MM.1S (cell line): ENCODE measurements around the gene TULP4.
"Not testable (repeated sequence)": the region's sequence is repeated elsewhere in the genome, so short reads cannot be mapped to it uniquely, and the experiment has no call there.

Experiments
- DNase-seq: peaks from one replicate; pipeline ENCODE4 v3.0.0-alpha.2; 2015
- H2AFZ ChIP-seq: fragments of 300-600 bp; sonication (generic); 2 replicates; pipeline ENCODE4 v1.6.0; 2016; ENCODE audit warnings: antibody characterized with exemption, low read length
- H3F3A ChIP-seq: fragments of 300-600 bp; sonication (generic); 2 replicates; pipeline ENCODE4 v1.6.1; 2016; ENCODE audit warnings: mild to moderate bottlenecking, antibody characterized with exemption, low read length, moderate library complexity, mixed read lengths; ENCODE audit not compliant: insufficient read depth
- H3K27ac ChIP-seq: fragments of 300-600 bp; sonication (generic); 2 replicates; pipeline ENCODE4 v1.5.1; 2016; ENCODE audit warnings: mild to moderate bottlenecking, low read length
- H3K27me3 ChIP-seq: fragments of 300-600 bp; sonication (generic); replicated peaks from 2 replicates; pipeline ENCODE4 v1.6.0; 2016; ENCODE audit warnings: low read length; ENCODE audit not compliant: insufficient read depth
- H3K36me3 ChIP-seq: fragments of 300-600 bp; sonication (generic); replicated peaks from 2 replicates; pipeline ENCODE4 v1.6.1; 2016; ENCODE audit warnings: mild to moderate bottlenecking, low read length, mixed read lengths; ENCODE audit not compliant: insufficient read depth
- H3K4me1 ChIP-seq: fragments of 300-600 bp; sonication (generic); 2 replicates; pipeline ENCODE4 v1.6.1; 2016; ENCODE audit warnings: low read length, mixed read lengths
- H3K4me2 ChIP-seq: fragments of 300-600 bp; sonication (generic); 2 replicates; pipeline ENCODE4 v1.6.0; 2016; ENCODE audit warnings: low read depth, low read length
- H3K4me3 ChIP-seq: fragments of 300-600 bp; sonication (generic); 2 replicates; pipeline ENCODE4 v1.5.1; 2016; ENCODE audit warnings: low read length, mixed read lengths
- H3K79me2 ChIP-seq: fragments of 300-600 bp; sonication (generic); 2 replicates; pipeline ENCODE4 v1.6.1; 2016; ENCODE audit warnings: mixed run types, low read length, mixed read lengths
- H3K9ac ChIP-seq: fragments of 300-600 bp; sonication (generic); 2 replicates; pipeline ENCODE4 v1.6.1; 2016; ENCODE audit warnings: low read length, mixed read lengths
- H3K9me2 ChIP-seq: fragments of 300-600 bp; sonication (generic); replicated peaks from 2 replicates; pipeline ENCODE4 v1.6.1; 2016; ENCODE audit warnings: mild to moderate bottlenecking, low read length, mixed read lengths; ENCODE audit not compliant: insufficient read depth
- H3K9me3 ChIP-seq: fragments of 300-600 bp; sonication (generic); replicated peaks from 2 replicates; pipeline ENCODE4 v1.6.1; 2016; ENCODE audit warnings: mild to moderate bottlenecking, low read length, mixed read lengths; ENCODE audit not compliant: insufficient read depth
- H4K20me1 ChIP-seq: fragments of 300-600 bp; sonication (generic); 2 replicates; pipeline ENCODE4 v1.6.1; 2016; ENCODE audit warnings: mild to moderate bottlenecking, low read length, moderate library complexity, mixed read lengths; ENCODE audit not compliant: insufficient read depth
- EZH2 ChIP-seq: fragments of 300-600 bp; sonication (generic); optimal IDR thresholded peaks from 2 replicates; pipeline ENCODE3; 2017; ENCODE audit warnings: low read depth, mild to moderate bottlenecking, antibody characterized with exemption, low read length, mixed read lengths
- EZH2phosphoT487 ChIP-seq: fragments of 300-600 bp; sonication (generic); IDR thresholded peaks from 2 replicates; pipeline ENCODE4 v1.6.1; 2018; ENCODE audit warnings: antibody characterized with exemption, low read length
- TF ChIP-seq, protein P1 (sequence below): fragments of 300-600 bp; sonication (generic); IDR thresholded peaks from 2 replicates; pipeline ENCODE4 v1.5.1; 2016; ENCODE audit warnings: antibody characterized with exemption, low read length, mixed read lengths

Gene TULP4

GRCh38 chr6:158519761-158520160, 207.5 kb downstream of the TULP4 start:
- no peaks in the 10 kb centered on the region for H3K4me1 ChIP-seq
- H4K20me1 ChIP-seq: no peaks in the 10 kb centered on the region
- no peak overlapping the region for H3K4me3 ChIP-seq
- H3K9me2 ChIP-seq: no peaks in the 10 kb centered on the region
- H3K36me3 ChIP-seq: no peaks in the 10 kb centered on the region
- DNase-seq: no peak
- no peaks in the 10 kb centered on the region for H3K27me3 ChIP-seq
- no peaks in the 10 kb centered on the region for H3K79me2 ChIP-seq
- H3K9ac ChIP-seq: no peak overlapping the region
- no peak overlapping the region for H3K4me2 ChIP-seq
- no peak overlapping the region for H3K27ac ChIP-seq
- no peak overlapping the region for H2AFZ ChIP-seq
- TF ChIP-seq, protein P1, sequence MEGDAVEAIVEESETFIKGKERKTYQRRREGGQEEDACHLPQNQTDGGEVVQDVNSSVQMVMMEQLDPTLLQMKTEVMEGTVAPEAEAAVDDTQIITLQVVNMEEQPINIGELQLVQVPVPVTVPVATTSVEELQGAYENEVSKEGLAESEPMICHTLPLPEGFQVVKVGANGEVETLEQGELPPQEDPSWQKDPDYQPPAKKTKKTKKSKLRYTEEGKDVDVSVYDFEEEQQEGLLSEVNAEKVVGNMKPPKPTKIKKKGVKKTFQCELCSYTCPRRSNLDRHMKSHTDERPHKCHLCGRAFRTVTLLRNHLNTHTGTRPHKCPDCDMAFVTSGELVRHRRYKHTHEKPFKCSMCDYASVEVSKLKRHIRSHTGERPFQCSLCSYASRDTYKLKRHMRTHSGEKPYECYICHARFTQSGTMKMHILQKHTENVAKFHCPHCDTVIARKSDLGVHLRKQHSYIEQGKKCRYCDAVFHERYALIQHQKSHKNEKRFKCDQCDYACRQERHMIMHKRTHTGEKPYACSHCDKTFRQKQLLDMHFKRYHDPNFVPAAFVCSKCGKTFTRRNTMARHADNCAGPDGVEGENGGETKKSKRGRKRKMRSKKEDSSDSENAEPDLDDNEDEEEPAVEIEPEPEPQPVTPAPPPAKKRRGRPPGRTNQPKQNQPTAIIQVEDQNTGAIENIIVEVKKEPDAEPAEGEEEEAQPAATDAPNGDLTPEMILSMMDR: no peak
- TF ChIP-seq EZH2 (no peak), EZH2phosphoT487 (no peak)
- no peaks in the 10 kb centered on the region for H3F3A ChIP-seq
- no peaks in the 10 kb centered on the region for H3K9me3 ChIP-seq

- H3K9me3 ChIP-seq, H3K79me2 ChIP-seq, H3K27ac ChIP-seq, H2AFZ ChIP-seq, H3K4me2 ChIP-seq, H3K27me3 ChIP-seq, H3F3A ChIP-seq, H3K4me1 ChIP-seq, H3K9me2 ChIP-seq, H4K20me1 ChIP-seq, H3K4me3 ChIP-seq, DNase-seq, H3K36me3 ChIP-seq, H3K9ac ChIP-seq: not testable (repeated sequence)
These were observed 208.7 kb downstream of the TULP4 start for GRCh38 chr6:158520975-158521374.

GRCh38 chr6:158521759-158522158, 209.5 kb downstream of the TULP4 start:
- H3K9ac ChIP-seq: no peak overlapping the region
- no peak overlapping the region for H3K27ac ChIP-seq
- DNase-seq: no peak
- H3K9me3 ChIP-seq: no peaks in the 10 kb centered on the region
- H3K9me2 ChIP-seq: no peaks in the 10 kb centered on the region
- H2AFZ ChIP-seq: no peak overlapping the region
- no peak overlapping the region for H3K4me3 ChIP-seq
- no peak overlapping the region for H3K4me2 ChIP-seq
- no peaks in the 10 kb centered on the region for H3K27me3 ChIP-seq
- TF ChIP-seq EZH2 (no peak), EZH2phosphoT487 (no peak)
- TF ChIP-seq, protein P1: no peak
- no peaks in the 10 kb centered on the region for H4K20me1 ChIP-seq
- H3K36me3 ChIP-seq: no peaks in the 10 kb centered on the region
- H3K79me2 ChIP-seq: no peaks in the 10 kb centered on the region
- H3F3A ChIP-seq: no peaks in the 10 kb centered on the region
- no peaks in the 10 kb centered on the region for H3K4me1 ChIP-seq

DNA sequence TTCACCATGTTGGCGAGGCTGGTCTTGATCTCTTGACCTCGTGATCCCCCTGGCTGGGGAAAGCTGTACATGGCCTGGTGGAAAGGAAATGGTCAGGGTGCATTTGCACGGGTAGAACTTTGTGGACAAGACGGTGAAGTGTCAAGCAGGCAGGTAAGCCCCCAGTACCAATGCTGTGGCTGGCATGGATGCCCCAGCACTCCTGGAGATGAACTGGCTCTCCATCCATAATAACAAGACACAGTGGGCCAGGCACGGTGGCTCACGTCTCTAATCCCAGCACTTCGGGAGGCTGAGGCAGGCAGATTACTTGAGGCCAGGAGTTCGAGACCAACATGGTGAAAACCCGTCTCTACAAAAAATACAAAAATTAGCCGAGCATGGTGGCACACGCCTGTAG, 210.4 kb downstream of the TULP4 start:
- TF ChIP-seq EZH2phosphoT487 (no peak), EZH2 (no peak)
- H3K79me2 ChIP-seq: no peaks in the 10 kb centered on the region
- no peaks in the 10 kb centered on the region for H3K4me1 ChIP-seq
- H3F3A ChIP-seq: no peaks in the 10 kb centered on the region
- H3K4me3 ChIP-seq: no peak overlapping the region
- no peaks in the 10 kb centered on the region for H3K27me3 ChIP-seq
- no peak overlapping the region for H3K9ac ChIP-seq
- DNase-seq: no peak
- H3K4me2 ChIP-seq: no peak overlapping the region
- no peaks in the 10 kb centered on the region for H3K9me2 ChIP-seq
- no peaks in the 10 kb centered on the region for H3K36me3 ChIP-seq
- H4K20me1 ChIP-seq: no peaks in the 10 kb centered on the region
- H2AFZ ChIP-seq: no peak overlapping the region
- no peaks in the 10 kb centered on the region for H3K9me3 ChIP-seq
- no peak overlapping the region for H3K27ac ChIP-seq
